ENCODE data around the gene PPEF2.
"Not testable (repeated sequence)": the region's sequence is repeated elsewhere in the genome, so short reads cannot be mapped to it uniquely, and the experiment has no call there.

PPEF2 gene, protein sequence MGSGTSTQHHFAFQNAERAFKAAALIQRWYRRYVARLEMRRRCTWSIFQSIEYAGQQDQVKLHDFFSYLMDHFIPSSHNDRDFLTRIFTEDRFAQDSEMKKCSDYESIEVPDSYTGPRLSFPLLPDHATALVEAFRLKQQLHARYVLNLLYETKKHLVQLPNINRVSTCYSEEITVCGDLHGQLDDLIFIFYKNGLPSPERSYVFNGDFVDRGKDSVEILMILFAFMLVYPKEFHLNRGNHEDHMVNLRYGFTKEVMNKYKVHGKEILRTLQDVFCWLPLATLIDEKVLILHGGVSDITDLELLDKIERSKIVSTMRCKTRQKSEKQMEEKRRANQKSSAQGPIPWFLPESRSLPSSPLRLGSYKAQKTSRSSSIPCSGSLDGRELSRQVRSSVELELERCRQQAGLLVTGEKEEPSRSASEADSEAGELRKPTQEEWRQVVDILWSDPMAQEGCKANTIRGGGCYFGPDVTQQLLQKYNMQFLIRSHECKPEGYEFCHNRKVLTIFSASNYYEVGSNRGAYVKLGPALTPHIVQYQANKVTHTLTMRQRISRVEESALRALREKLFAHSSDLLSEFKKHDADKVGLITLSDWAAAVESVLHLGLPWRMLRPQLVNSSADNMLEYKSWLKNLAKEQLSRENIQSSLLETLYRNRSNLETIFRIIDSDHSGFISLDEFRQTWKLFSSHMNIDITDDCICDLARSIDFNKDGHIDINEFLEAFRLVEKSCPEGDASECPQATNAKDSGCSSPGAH

DNA sequence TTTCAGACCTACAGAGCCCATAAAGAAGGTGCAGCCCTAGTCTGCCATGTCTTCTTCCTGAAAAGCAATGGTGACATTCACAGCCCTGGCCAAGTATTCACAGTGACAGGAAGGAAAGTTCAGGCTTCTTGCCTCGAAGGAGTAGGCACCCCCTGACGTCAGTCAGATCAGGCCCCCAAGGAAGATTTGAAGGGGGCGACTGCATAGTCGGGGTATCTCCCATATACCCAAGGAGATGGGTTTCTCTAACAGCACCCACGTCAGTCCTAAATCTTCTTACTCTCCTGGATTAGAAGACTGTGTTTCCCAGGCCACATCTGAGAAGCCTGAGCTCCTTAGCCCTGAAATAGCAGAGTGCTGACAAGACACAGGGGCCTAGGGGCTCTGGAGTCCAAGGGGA is at the start of gene PPEF2:
PPEF2 (minus strand) TSS at position 101 of the 400 bp plus-strand sequence. CDS start 6,127 bp downstream, outside the sequence.
- DNase-seq (ENCODE audit: low read depth in 3 of 3) = no peak

DNA sequence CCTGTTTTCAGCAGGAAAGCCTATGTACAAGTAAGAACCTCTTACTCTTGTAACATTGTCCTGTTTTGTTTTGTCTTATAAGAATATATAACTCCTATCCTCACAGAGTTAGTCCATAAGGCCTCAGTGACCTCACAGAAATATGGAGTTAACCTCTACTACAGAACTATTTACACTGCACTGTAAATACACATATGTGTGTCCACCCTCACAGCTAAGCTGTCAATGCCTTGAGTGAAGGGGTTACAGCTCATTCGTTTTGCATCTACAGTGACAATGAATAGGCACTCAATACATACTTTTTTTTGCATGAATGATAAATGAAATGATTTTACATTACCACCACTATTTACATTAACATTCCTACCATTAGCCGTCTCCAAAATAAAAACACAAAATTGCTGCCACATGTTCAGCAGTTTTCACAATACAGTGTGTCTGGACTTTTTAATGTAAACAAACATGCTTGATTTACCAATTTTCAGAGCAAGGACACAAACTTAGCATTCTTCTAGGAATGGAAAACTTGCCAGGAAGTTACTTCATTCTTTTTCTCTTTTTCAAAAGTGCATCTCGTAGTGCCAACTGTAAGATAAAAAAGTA is 48.1 kb upstream of the PPEF2 start:
- DNase-seq (ENCODE audit: low read depth in 3 of 3) = no peak

GRCh38 chr4:75948822-75949444 is 46.7 kb upstream of the PPEF2 start:
- DNase-seq (ENCODE audit: low read depth in 3 of 3) = no peak

- peak; percentile 52 to 66 (median 60) for DNase-seq (ENCODE audit: low read depth in 3 of 3)
These were observed 38.5 kb upstream of the PPEF2 start, which contains the start of gene NAAA for GRCh38 chr4:75940692-75941253. Gene NAAA, minus strand, starts transcription at chr4:75941013. Its CDS starts 64 bp downstream, at chr4:75940949.

GRCh38 chr4:75939890-75940691 is 37.8 kb upstream of the PPEF2 start:
- peak; percentile 54 to 73 (median 59) for DNase-seq (ENCODE audit: low read depth in 3 of 3)

GRCh38 chr4:75935628-75936027 is 33.4 kb upstream of the PPEF2 start:
- no peak for DNase-seq (ENCODE audit: low read depth in 3 of 3)

DNA sequence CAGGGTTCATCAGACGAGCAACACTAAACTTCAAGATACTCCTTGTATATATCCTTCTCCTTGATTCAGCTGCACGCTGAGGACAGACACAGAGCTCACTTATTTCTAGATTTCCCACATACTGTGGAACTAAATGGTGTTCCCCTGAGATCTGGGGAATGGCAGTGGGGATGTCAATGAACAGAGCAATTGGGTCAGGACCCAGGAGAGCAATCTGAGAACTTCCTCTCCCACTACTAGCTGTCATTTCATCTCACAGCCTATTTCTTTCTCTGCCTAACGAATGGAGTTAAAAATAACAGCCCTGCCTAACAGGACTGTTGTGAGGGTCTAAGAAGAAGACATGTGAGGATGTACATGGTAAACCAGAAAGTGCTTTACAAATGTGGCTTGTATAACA is 27.9 kb upstream of the PPEF2 start:
- DNase-seq (ENCODE audit: low read depth in 3 of 3) = no peak

- DNase-seq (ENCODE audit: low read depth in 3 of 3) = not testable (repeated sequence)
These were observed 22.7 kb upstream of the PPEF2 start for GRCh38 chr4:75924916-75925315.

- no peak for DNase-seq (ENCODE audit: low read depth in 3 of 3)
These were observed 22.1 kb upstream of the PPEF2 start for GRCh38 chr4:75924309-75924827.

DNA sequence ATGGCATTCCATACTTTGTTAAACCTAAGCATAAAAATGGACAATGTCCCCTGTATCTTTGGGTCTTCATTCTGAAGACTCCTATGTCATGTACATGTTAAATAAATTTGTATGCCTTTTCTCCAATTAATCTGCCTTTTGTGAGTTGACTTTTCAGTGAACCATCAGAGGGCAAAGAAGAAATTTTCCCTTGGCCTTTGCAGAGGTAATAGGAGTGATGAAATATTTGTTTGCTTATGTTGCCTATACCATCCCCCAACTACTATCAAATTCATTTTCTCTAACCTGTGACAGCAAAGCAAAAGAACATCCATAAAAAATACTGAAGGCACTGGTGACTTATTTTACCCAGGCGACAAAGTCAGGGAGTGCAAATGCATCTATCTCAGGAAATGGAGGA is 20.3 kb upstream of the PPEF2 start:
- no peak for DNase-seq (ENCODE audit: low read depth in 3 of 3)

DNA sequence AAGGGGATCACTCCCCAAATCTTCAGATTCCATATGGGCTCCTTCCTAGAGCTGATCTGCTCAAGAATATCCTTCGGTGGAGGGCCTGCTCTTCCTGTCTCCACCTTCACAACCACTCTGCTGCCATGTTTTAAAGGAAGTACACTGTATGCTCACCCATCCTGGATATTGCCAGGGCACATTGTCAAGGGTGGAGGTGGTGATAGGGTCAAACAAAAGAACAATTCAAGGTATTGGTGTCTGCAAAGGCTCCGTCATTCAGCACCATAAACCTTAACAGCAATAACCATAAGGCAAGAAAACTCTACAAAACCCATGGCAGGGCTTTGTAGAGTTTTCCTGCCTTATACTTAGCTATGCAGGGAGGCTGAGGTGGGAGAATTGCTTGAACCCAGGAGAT is 19.7 kb upstream of the PPEF2 start:
- DNase-seq (ENCODE audit: low read depth in 3 of 3) = no peak

- no peak for DNase-seq (ENCODE audit: low read depth in 3 of 3)
These were observed 18.1 kb upstream of the PPEF2 start for GRCh38 chr4:75920327-75920726.

- no peak for DNase-seq (ENCODE audit: low read depth in 3 of 3)
These were observed 17.7 kb upstream of the PPEF2 start for GRCh38 chr4:75919920-75920319.

GRCh38 chr4:75916091-75916661 is 13.9 kb upstream of the PPEF2 start:
- DNase-seq (ENCODE audit: low read depth in 3 of 3) = no peak

DNA sequence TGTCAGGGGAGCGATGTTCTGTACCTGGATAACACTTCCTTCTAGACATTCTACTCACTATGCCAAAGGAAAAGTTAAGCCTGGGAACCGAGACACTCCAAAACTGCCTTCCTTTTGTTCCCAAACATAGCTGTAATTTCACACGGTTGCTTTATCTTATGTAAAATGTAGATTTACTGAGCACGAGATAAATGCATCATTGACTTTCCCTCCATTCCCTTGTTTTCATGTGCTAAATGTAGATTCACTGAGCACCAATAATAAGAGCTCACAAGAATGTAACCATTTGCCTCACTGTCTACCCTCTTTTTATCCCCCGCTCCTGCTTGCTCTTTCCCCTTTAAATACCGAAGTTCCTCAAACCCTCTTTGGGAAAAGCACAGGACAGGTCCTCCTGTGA is 10.7 kb upstream of the PPEF2 start:
- no peak for DNase-seq (ENCODE audit: low read depth in 3 of 3)

DNA sequence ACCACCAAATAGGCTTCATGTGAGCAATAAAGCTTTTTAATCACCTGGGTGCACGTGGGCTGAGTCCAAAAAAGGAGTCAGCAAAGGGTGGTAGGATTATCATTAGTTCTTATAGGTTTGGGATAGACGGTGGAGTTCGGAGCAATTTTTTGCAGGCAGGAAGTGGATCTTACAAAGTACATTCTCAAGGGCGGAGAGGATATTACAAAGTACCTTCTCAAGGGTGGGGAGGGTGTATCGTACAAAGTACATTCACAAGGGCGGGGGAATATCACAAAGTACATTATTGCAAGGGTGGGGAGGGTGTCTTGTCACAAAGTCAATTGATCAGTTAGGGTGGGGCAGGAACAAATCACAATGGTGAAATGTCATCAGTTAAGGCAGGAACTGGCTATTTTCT is 8.6 kb upstream of the PPEF2 start:
- not testable (repeated sequence) for DNase-seq (ENCODE audit: low read depth in 3 of 3)

GRCh38 chr4:75909405-75909804 is 7.2 kb upstream of the PPEF2 start:
- no peak for DNase-seq (ENCODE audit: low read depth in 3 of 3)

DNA sequence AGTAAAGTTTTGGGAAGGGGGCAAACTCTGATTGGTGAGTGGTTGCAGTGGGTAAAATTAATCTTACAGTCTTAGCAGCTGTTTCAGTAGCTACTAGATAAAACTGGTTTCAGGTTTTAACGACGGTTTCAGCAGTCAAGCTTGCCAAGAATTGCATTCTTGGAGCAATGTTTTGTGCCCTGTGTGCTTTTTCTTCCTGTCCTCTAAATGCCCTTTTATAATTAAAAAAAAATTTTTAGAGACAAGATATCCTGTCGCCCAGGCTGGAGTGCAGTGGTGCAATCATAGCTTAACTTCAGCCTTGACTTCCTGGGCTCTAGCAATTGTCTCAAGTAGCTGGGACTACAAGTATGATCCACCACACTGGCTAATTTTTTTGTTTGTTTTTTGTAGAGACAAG is 6.3 kb upstream of the PPEF2 start:
- DNase-seq (ENCODE audit: low read depth in 3 of 3) = no peak

- no peak for DNase-seq (ENCODE audit: low read depth in 3 of 3)
These were observed 5.7 kb upstream of the PPEF2 start for GRCh38 chr4:75907966-75908365.

GRCh38 chr4:75904076-75904475 is 1.8 kb upstream of the PPEF2 start:
- no peak for DNase-seq (ENCODE audit: low read depth in 3 of 3)

All from stimulated activated CD4-positive, alpha-beta T cell treated with anti-CD3 and anti-CD28 coated beads, TNF-alpha, amount 100 ng/mL, for 48 hours (primary cell).